NCI-H128 (cell line): ENCODE measurements around the gene NSMF.
A peak's percentile ranks its signal among the peaks of the same experiment; 100 is the strongest.

ENCODE experiments used
- DNase-seq: peaks from one replicate; lab custom pipeline; 2025; ENCODE audit not compliant: unreplicated experiment; lab: John Stamatoyannopoulos, UW

Gene NSMF, protein sequence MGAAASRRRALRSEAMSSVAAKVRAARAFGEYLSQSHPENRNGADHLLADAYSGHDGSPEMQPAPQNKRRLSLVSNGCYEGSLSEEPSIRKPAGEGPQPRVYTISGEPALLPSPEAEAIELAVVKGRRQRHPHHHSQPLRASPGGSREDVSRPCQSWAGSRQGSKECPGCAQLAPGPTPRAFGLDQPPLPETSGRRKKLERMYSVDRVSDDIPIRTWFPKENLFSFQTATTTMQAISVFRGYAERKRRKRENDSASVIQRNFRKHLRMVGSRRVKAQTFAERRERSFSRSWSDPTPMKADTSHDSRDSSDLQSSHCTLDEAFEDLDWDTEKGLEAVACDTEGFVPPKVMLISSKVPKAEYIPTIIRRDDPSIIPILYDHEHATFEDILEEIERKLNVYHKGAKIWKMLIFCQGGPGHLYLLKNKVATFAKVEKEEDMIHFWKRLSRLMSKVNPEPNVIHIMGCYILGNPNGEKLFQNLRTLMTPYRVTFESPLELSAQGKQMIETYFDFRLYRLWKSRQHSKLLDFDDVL

DNA sequence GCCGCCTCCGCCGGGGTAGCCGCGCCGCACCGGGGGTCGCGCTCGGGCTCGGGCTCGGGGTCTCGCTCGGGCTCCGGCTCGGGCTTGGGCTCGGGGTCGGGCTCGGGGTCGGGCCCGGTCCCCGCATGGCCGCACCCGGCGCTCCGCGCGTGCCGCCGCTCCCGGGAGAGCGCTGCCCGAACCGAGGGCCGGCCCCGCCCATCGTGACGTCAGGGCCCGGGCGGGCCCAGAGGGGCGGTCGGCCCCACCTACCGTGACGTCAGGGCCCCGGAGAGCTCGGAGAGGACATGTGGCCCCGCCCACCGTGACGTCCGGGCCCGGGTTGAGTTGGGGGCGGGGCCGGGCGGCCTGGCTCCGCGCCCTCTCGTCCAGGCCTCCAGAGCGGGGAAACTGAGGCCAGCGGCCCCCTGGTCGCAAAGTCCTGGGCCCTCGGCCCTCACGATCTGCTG is at the start of gene NSMF:
Gene NSMF, minus strand, starts transcription at position 183 of the 449 bp plus-strand sequence. CDS start 232 bp downstream, outside the sequence.
- DNase-seq, result peak; percentile 86

DNA sequence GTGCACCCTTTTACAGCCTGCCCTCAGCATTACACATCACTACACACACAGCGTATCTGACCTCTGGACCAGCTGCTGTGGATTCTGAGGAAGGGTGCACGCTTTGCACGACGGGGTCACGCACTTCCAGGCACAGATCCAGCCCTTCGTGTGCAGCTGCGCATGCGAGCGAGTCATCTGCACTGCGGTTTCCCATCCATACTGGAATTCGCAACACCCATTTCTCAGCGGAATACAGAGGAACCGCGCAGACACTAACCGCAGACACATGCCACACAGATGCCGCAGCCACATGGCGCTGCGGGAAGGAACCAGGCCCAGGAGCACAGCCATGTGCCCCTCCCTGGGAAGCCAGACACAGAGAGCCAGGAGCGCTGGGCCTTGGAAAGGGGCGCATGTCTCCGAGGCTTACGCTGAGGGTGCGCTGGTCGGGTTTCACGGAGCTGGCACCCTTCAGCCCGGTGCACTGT is 47.6 kb upstream of the NSMF start:
- no peak for DNase-seq

DNA sequence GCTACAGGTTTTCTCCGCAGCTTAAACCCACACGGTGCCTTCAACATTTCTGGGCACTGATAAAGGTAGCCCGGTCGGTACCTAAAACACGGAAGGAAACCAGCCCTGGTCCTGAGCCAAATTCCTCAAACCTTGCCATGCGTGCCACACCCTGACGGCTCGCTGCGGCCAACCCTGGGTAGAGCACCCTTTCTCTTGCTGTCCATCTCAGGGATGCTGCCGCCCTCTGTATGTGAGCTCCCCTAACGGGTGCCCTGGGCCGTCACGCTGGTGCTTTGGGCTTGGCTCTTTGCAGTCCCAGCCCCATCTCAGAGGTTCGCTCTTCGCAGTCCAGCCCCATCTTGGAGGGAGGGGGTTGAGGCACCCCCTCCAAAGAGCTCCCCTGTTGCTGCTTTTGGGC is 47.1 kb upstream of the NSMF start:
- no peak for DNase-seq

DNA sequence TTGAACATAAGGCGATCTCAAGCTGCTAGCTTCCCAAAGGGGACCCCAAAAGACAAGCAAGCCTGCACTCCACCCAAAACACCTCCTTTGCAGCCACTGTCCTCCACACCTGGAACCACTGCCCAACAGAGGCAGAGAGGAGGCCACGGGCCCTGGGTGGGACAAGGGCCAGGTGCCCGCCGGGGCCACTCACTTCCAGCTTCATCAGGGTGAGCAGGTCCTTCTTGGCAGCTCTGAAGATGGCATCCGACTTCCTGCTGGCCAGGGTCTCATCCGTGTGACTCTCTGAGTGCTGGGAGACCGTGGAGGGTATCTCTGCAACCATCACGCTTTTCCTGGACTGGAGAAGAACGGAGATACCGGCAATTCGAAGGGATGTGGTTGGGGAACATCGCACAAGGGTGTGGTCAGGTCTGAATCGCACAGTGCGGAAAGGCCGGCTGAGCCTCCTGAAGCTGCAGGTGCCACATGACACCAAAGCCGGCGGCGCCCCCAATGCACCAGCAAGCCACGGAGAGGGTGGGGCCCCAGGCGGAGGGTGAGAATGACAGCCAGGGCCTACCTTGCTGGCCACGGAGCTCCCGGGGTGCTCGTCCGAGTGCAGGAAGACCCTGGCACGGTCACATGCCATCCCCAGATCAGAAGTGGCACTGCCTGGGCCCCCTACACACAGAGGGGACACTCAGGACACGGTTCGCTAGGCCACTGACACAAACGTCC is 46.4 kb upstream of the NSMF start:
- no peak for DNase-seq

DNA sequence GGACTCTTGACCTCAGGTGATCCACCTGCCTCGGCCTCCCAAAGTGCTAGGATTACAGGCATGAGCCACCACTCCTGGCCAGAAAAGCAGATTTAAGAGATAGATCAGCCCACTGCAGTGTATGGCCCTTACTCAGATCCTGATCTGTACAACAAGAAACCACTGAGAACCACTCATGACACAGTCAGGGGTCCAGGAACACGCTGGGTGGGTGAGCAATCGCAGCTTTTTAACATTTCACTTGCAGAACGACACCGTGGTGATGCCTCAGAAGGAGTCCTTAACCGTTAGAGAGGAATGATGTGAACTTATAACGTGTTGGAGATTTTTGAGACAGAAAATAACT is 45.3 kb upstream of the NSMF start:
- DNase-seq, result no peak

DNA sequence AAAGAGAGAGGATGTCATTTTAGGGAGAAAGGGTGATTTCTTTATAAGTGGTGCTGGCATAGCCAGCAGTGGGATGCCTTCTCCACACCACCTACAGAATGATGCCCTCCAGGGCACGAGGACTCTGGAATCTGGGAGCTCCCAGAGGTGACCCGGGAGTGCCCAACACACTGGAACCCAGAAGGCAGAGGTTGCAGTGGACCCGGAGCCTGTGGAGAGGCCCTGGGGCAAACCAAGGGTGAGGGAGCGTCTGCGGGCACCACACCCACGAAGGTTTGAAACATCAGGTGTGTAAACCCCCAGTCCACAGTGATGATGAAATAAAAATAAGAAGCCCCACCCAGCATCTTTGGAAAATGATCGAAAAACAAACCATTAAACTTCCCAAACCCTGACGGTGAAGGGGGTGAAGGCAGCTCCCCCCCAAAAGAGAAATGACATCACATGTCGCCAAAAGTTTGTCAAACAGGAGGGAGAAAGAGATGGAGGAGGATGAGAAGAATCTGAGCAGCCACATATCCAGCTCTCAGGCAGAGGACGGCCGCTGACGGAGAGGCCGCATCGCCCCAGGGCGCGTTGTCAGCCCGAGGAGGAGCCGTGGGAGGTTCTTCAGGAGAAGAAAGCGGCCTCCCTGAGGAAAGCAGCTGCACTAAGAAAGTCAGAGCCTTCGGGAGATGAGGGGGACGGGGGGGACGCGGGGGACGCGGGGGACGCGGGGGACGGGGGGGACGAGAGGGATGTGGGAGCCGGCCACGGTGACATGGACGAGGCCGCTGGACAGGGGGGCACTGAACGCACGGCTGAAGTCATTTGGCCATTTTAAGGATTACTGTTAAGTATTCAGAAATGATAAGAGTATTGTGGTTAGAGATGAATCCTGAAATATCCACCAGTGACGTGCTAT is 43.1 kb upstream of the NSMF start:
- DNase-seq, result no peak

DNA sequence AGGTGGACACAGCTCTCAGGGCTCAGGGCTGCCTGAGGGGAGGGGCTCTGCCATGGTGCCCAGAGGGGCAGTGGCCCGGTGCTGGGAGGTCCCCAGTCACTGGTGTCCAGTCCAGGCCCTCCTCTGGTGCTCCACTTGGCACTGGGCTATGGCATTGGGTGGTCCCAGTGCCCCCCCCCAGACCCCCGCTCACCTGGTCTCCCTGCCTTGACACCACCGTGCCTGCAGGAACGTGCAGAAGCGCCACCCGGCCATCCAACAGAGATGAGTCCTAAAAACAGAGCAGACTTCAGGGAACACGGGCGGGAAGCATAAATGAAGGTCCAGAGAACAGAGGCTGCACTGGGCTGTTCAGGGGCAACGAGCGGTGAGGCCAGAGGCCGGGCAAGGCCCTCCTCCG is 42.3 kb upstream of the NSMF start:
- DNase-seq, result no peak

DNA sequence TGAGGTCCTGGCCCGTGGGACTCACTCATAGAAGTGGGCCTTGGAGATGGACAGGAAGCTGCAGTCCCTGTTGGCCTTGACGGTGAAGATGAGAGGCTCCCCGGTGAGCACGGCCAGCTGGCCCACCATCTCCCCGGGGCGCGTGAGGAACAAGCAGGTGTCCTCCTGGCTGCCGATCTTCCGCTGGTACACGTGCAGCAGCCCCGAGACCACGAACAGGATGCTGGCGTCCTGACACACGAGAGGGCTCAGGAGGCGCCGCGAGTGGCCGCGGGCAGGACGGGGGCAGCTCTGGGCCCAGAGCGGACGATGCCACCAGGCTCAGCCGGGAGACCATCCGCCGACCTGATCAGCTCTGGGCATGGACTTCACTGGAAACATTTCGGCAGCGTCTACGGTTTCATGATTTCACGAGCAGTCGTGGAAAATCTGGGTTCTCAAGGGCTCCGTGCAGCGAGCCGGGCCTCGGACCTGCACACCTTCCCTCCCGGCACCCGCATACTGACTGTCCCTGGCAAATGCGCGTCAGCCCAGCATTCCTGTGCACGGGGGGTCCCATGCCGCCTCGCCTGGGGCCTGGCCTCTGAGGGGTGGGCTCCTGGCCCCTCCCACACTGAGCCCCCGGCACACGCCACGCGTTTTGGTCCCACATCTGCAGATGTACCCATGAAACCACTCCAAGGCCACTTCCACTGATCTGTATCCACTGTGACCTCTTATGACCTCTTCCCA is 41.7 kb upstream of the NSMF start:
- no peak for DNase-seq

DNA sequence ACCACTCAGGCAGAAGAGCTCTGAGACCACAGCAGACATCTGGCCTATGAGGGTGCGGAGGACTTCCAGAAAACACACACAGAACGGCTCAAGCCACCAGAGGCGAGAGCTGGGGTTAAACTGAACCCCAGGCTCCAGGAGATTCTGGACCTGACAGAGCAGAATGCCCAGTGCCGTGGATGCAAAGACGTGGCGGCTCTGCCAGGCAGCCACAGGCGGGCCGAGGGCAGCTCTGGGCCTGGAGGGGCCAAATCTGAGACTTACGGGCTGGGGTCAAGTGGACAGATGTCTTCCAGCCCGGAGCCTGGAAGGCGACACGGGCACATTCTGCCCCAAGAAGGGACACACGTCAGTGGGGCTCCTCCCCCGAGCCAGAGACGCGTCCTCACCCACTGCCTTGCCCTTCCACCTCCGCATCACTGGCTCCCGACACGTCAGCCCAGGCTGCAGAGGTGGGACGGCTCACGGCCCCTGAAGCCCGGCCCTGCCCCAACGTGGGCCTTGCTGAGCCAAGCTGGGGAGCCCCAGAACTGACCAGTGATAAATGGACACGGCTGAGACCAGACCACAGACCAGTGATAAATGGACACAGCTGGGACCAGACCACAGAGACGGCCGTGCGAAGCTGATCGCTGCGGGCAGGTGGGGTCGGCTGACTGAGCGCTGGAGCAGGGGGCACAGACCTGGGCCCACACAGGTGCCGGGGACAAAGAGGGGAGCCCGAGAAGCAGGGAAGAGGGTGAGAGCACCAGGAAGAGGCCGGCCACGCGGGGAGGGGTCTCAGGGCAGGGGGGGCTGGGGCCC is 40.9 kb upstream of the NSMF start:
- DNase-seq, result no peak

DNA sequence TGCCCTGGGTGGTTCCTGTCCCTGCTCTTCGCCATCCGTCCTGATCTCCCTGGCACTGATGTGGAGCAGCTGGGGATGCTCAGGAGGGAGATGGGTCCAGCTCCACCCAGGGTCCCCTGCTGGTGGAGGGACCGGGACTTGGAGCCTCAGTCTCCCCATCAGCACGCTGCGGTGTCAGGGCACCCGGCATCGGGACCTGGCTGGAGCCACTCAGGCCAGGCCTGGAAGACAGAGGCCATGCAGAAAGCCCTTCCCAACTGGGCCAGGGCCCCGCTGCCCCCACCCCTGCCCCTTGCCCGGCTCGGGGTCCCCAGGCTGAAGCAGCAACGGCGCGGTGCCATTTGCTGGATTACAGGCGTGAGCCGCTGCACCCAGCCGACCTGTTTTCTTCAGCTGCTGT is 40.3 kb upstream of the NSMF start:
- no peak for DNase-seq

DNA sequence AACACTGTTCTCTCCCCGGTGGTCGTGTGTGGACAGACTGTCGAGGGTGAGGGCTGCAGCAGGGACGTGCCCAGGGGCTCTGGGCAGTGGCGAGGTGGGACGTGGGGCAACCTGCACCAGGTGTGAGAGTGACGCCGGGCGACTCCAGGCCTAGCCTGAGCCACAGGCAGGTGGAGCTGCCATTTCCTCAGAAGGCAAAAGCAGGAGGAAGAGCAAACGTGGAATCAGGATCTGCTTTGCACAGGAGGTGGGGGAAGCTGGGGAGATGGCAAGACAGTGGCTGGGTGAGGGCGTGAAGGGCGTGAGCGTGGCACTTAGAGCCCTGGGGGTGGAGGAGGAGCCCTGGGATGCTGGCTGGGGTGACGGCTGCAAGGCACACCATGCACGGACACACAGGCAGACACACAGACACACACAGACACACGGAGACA is 39.6 kb upstream of the NSMF start:
- no peak for DNase-seq

DNA sequence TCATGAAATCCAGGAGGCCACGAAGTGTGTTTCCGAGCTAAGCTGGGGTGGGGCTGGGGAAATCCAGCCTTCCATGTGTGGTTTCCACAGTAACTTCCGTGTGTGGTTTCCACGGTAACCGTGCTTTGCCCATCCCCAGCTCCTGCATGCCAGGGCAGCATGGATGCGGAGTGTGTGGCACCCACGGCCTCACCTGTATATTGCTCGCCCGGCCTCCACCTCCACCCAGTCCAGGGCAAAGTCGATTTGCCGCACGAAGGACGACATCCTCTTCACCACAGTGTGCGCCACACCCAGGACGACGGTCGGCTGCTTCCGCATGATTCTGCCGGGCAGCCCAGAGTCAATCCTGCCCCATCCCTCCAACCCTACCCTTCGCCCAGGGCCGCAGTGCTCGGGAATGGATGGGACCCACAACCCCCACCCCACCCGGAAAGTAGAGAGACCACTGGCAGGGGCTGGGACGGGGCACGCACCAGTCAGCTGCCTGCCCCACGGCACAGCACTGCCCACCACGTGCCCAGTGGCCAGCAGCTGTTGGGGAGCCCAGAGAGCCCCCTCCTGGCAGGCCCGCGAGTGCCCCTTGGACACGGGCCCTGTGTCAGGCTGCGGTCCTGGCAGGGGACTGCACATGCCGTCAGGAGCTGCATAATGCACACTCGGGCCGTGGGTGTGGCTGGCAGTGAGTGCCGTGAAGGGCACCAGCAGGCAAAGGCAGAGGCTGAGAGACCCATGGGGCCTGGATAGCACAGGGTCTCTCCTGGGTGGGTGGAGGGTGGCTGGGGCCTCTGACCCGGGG is 39.0 kb upstream of the NSMF start:
- no peak for DNase-seq

DNA sequence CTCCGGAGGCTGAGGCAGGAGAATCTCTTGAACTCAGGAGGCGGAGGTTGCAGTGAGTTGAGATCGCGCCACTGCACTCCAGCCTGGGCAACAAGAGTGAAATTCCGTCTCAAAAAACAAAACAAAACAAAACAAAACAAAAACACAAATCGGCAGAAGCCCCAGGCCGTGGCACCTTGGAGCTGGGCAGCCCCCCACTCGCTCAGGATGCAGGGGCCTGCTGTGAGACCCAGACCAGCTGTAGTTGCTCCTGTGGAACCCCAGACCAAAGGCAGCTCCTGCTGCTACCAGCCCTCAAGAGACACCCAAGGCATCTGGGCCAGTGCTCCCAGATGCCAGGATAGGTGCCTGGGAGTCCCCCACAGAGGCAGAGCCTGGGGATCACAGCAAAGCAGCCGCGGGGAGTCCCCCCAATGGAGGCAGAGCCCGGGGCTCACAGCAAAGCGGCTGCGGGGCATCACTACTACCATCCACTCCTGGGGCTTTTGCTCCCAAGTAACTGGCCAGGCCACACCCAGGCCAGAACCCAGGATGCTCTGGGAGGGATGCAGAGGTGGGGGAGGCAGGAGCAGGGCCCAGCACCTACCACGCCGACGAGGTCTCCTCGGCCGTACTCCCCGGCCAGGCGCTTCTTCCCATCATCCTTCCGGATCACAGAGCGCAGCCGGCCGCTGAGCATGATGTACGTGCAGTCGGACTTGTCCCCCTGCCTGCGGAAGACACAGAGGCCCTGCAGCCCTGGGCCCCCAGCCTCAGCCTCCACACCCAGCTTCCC is 37.7 kb upstream of the NSMF start:
- no peak for DNase-seq

DNA sequence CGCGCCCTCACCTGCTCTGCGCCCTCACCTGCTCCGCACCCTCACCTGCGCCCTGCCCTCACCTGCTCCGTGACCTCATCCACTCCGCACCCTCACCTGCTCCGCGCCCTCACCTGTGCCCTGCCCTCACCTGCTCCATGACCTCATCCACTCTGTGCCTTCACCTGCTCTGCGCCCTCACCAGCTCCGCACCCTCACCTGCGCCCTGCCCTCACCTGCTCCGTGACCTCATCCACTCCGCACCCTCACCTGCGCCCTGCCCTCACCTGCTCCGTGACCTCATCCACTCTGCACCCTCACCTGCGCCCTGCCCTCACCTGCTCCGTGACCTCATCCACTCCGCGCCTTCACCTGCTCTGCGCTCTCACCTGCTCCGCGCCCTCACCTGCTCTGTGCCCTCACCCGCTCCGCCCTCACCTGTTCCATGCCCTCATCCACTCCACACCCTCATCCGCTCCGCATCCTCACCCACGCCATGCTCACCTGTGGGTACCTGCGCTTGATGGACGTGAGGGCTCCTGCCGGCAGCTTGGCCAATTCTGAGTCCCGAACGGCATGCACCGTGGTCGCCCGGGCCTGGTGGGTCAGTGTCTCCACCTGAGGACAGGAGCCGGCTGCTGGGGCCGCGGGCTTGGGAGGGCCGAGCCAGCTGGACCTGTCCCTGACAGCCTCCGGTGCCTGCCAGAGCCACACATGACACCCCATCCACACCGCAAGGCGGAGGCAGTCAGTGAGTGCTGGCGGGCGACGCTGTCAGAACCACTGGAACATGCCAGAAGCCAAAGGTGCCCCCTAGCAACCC is 35.6 kb upstream of the NSMF start:
- no peak for DNase-seq

DNA sequence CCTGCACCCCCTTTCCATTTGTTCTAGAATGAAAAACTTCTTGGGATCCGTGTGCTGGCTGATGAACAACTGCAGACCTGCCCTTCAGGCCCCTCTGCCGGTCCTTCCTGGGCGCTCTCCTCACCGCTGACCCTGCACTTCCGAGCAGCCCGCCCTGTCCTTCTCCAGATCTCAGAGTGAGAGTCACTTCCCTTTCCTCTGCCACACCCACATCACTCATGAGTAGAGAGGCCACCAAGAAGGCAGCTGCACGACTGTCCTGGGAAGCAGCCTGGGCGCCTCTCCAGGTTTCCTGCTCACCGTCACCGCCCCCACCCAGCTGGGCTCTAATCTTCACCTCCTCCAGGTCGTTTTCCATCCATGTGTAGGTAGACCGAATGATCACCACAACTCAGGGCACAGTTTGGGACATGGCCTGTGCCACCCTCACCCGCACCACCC is 35.0 kb upstream of the NSMF start:
- DNase-seq, result no peak

DNA sequence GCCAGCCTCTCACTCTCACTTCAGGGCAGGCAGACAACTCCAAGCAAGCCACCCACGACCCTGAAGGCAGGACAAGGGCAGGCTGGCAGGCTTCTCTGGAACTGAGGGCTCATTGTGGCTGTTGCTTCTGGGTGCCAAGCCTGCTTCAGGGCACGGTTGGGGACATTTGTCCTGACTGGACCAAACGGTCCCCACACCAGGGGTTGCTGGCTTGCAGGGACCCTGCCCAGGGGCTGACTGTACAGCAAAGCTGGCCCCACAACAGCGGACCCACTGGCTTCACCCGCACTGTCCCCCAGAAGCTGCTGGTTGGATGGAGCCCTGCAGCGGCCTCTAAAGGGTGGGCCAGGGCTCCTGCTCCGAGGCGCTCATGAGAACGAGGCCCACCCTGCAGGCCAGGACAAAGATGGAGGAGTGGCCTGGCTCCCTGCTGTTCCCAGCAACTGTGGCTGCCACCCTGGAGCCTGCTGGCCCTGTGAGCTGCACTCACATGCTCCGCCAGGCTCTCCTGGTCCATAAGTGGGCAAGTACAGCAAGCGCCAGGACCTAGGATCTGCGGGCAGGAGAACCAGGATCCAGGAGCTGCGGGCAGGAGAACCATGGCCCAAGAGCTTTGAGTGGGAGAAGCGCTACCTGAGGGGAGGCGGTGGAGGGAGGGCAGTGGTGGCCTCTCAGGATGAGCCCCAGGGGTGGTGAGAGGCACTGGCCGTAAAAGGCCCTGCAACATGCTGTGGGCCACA is 34.4 kb upstream of the NSMF start:
- no peak for DNase-seq
